Astrocyte (in vitro differentiated cells and primary cell): ENCODE data around the gene FAM8A1. TPM values are rescaled to one million over a fixed set of nuclear protein-coding genes. Genes with fewer than 3 reads are reported as not detected.

ENCODE experiments used
- DNase-seq: peaks from one replicate; pipeline ENCODE4 v3.0.0-alpha.2; 2010; ENCODE audit warnings: low read depth
- FAIRE-seq: peaks from 2 replicates; lab custom pipeline; 2011; peaks lifted over from hg19 to GRCh38; lab: Jason Lieb, UNC
- H2AFZ ChIP-seq: 2 replicates; pipeline ENCODE4 v1.6.0; 2012; ENCODE audit warnings: low read depth, low read length, inconsistent platforms
- H3K27ac ChIP-seq: 2 replicates; pipeline ENCODE4 v1.5.1; 2011; ENCODE audit warnings: low read depth, low read length, inconsistent platforms
- H3K27me3 ChIP-seq: 2 replicates; pipeline ENCODE4 v1.6.0; 2011; ENCODE audit warnings: low read length, inconsistent platforms; ENCODE audit not compliant: insufficient read depth
- H3K36me3 ChIP-seq: 2 replicates; pipeline ENCODE4 v1.5.1; 2011; ENCODE audit warnings: low read length, inconsistent platforms; ENCODE audit not compliant: insufficient read depth
- H3K4me1 ChIP-seq: 2 replicates; pipeline ENCODE4 v1.5.1; 2011; ENCODE audit warnings: low read length, inconsistent platforms; ENCODE audit not compliant: insufficient read depth
- H3K4me2 ChIP-seq: 2 replicates; pipeline ENCODE4 v1.6.0; 2012; ENCODE audit warnings: low read length, inconsistent platforms
- H3K4me3 ChIP-seq: 2 replicates; pipeline ENCODE4 v1.5.1; 2011; ENCODE audit warnings: low read depth, mild to moderate bottlenecking, low read length, inconsistent platforms; ENCODE audit not compliant: insufficient read depth
- H3K79me2 ChIP-seq: 2 replicates; pipeline ENCODE4 v1.6.0; 2012; ENCODE audit warnings: mild to moderate bottlenecking, low read length, inconsistent platforms; ENCODE audit not compliant: insufficient read depth
- H3K9ac ChIP-seq: 2 replicates; pipeline ENCODE4 v1.6.0; 2012; ENCODE audit warnings: mild to moderate bottlenecking, low read length, inconsistent platforms
- H3K9me3 ChIP-seq: 2 replicates; pipeline ENCODE4 v1.5.1; 2012; ENCODE audit warnings: low read depth, mild to moderate bottlenecking, low read length, inconsistent platforms; ENCODE audit not compliant: insufficient read depth
- H4K20me1 ChIP-seq: 2 replicates; pipeline ENCODE4 v1.6.0; 2012; ENCODE audit warnings: low read length, inconsistent platforms; ENCODE audit not compliant: insufficient read depth
- H3K27ac Mint-ChIP-seq: one replicate; pipeline ENCODE4 v1.8.0; 2021; ENCODE audit warnings: mild to moderate bottlenecking, mixed read lengths; ENCODE audit not compliant: unreplicated experiment
- H3K27me3 Mint-ChIP-seq: one replicate; pipeline ENCODE4 v1.8.0; 2021; ENCODE audit warnings: low read depth, mixed read lengths; ENCODE audit not compliant: unreplicated experiment
- H3K36me3 Mint-ChIP-seq: one replicate; pipeline ENCODE4 v1.8.0; 2021; ENCODE audit warnings: low read depth, mixed read lengths; ENCODE audit not compliant: unreplicated experiment
- H3K4me1 Mint-ChIP-seq: one replicate; pipeline ENCODE4 v1.8.0; 2021; ENCODE audit warnings: low read depth, mixed read lengths; ENCODE audit not compliant: unreplicated experiment
- H3K4me3 Mint-ChIP-seq: one replicate; pipeline ENCODE4 v1.8.0; 2021; ENCODE audit warnings: mild to moderate bottlenecking, moderate library complexity, mixed read lengths; ENCODE audit not compliant: unreplicated experiment
- H3K9me3 Mint-ChIP-seq: one replicate; pipeline ENCODE4 v1.8.0; 2021; ENCODE audit warnings: mild to moderate bottlenecking, mixed read lengths; ENCODE audit not compliant: unreplicated experiment
- EZH2 ChIP-seq: IDR thresholded peaks from 2 replicates; pipeline ENCODE4 v1.6.1; 2012; ENCODE audit warnings: mild to moderate bottlenecking, low read length, inconsistent platforms; ENCODE audit not compliant: insufficient read depth
- total RNA-seq: library from RNA; stranded (reverse); gene quantifications from 2 replicates; pipeline ENCODE4 v1.2.1, GENCODE V29; 2021
- TF ChIP-seq, protein P1 (sequence below): IDR thresholded peaks from 2 replicates; pipeline ENCODE4 v1.5.1; 2011; ENCODE audit warnings: low read depth, mild to moderate bottlenecking, inconsistent platforms, low read length, moderate library complexity; ENCODE audit not compliant: insufficient read depth

The FAM8A1 gene
- total RNA-seq, 1 donor from 2014 or later = 17.9 TPM

DNA sequence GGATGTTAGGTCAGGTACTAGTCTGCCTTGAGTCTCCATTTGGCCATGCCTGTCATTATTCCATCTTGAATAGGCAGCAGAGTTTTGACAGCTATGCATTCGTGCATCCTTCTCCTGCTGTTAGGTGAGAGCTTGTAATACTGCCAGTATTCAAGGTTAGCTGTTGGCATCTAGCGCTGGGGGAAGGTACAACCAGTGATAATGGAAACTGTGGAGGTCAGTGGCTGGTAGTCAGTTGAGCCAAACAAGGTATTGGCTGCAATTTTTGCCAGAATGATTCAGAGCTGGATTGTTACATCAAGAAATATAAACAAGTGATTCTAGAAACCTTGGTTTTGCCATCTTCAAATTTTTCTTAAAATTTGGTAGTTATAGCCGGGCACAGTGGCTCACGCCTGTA is 6.5 kb downstream of the FAM8A1 start:
- Mint-ChIP-seq H3K9me3 (no peaks in the 10 kb centered on the region), H3K36me3 (no peaks in the 10 kb centered on the region), H3K4me1 (no peaks in the 10 kb centered on the region), H3K27me3 (no peaks in the 10 kb centered on the region), H3K27ac (no peak overlapping the region), H3K4me3 (no peak overlapping the region)
- no peaks in the 10 kb centered on the region for H3K9me3 ChIP-seq
- no peak for TF ChIP-seq EZH2
- TF ChIP-seq, protein P1, sequence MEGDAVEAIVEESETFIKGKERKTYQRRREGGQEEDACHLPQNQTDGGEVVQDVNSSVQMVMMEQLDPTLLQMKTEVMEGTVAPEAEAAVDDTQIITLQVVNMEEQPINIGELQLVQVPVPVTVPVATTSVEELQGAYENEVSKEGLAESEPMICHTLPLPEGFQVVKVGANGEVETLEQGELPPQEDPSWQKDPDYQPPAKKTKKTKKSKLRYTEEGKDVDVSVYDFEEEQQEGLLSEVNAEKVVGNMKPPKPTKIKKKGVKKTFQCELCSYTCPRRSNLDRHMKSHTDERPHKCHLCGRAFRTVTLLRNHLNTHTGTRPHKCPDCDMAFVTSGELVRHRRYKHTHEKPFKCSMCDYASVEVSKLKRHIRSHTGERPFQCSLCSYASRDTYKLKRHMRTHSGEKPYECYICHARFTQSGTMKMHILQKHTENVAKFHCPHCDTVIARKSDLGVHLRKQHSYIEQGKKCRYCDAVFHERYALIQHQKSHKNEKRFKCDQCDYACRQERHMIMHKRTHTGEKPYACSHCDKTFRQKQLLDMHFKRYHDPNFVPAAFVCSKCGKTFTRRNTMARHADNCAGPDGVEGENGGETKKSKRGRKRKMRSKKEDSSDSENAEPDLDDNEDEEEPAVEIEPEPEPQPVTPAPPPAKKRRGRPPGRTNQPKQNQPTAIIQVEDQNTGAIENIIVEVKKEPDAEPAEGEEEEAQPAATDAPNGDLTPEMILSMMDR = no peak
- H3K9ac ChIP-seq = no peak overlapping the region
- H3K4me3 ChIP-seq = no peak overlapping the region
- no peaks in the 10 kb centered on the region for H3K27me3 ChIP-seq
- H3K36me3 ChIP-seq = peaks cover 8% of the 10 kb centered on the region
- H3K4me1 ChIP-seq = no peaks in the 10 kb centered on the region
- no peak overlapping the region for H3K27ac ChIP-seq
- FAIRE-seq (no peak), DNase-seq (no peak)
- peaks cover 7% of the 10 kb centered on the region for H3K79me2 ChIP-seq
- H4K20me1 ChIP-seq = no peaks in the 10 kb centered on the region
- no peak overlapping the region for H2AFZ ChIP-seq
- no peak overlapping the region for H3K4me2 ChIP-seq

DNA sequence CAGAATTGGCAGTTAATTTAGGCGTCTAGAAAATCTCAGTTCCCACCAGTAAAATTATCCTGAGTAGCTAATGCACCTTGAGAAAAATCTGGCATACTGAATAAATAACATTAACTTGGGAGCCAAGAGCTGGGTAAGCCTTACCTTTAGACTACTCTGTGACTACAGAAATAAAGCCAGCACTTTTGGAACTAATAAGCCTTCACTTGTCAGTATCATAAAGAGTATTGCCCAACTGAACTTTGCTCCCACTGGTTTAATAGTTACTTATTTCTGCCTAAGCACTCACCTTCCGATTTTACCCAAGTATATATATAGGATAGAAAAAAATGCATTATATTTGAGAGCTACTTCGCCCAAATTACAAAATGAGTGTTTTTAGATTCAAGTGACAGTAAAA is 10.7 kb downstream of the FAM8A1 start:
- peaks cover 11% of the 10 kb centered on the region for H3K36me3 ChIP-seq

DNA sequence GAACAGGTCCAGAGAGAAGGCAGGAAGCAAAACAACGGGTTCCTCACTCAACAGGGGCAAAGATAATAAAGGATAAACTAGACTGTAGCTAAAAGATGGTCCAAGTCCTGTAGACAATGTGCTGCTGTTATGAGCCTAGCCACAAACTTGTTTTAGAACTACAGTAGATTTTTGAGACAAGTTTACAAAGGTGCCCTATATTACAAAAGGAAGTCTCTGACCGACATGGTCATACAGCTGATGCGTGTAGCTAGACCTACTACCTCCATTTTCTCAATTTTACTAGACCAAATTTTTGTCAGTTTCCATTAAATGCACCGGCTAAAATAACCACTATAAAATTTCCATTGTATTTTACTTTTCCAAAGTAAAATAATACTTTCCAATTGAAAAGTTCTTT is 11.9 kb downstream of the FAM8A1 start:
- H3K4me3 Mint-ChIP-seq = no peak overlapping the region
- Histone ChIP-seq H3K79me2 (no peaks in the 10 kb centered on the region), H3K4me1 (no peaks in the 10 kb centered on the region), H3K36me3 (peaks cover 18% of the 10 kb centered on the region), H3K27ac (no peak overlapping the region), H3K9me3 (no peaks in the 10 kb centered on the region), H2AFZ (no peak overlapping the region), H3K27me3 (no peaks in the 10 kb centered on the region), H3K4me2 (no peak overlapping the region), H4K20me1 (no peaks in the 10 kb centered on the region), H3K4me3 (no peak overlapping the region), H3K9ac (no peak overlapping the region)
- FAIRE-seq = no peak
- H3K9me3 Mint-ChIP-seq = no peaks in the 10 kb centered on the region
- no peaks in the 10 kb centered on the region for H3K4me1 Mint-ChIP-seq
- DNase-seq = no peak
- no peak for TF ChIP-seq EZH2
- TF ChIP-seq, protein P1 = no peak
- H3K27ac Mint-ChIP-seq = no peak overlapping the region
- H3K36me3 Mint-ChIP-seq = no peaks in the 10 kb centered on the region
- no peaks in the 10 kb centered on the region for H3K27me3 Mint-ChIP-seq

More for the DNA sequence above, 10.7 kb downstream of the FAM8A1 start:
- H3K4me1 Mint-ChIP-seq = no peaks in the 10 kb centered on the region
- no peak overlapping the region for H3K4me2 ChIP-seq
- no peaks in the 10 kb centered on the region for H3K79me2 ChIP-seq
- no peak overlapping the region for H3K4me3 ChIP-seq
- TF ChIP-seq, protein P1 = no peak
- no peak for TF ChIP-seq EZH2
- H3K36me3 Mint-ChIP-seq = no peaks in the 10 kb centered on the region
- no peaks in the 10 kb centered on the region for H3K9me3 ChIP-seq
- no peak overlapping the region for H3K27ac Mint-ChIP-seq
- no peaks in the 10 kb centered on the region for H3K27me3 ChIP-seq
- DNase-seq (no peak), FAIRE-seq (no peak)
- H3K27ac ChIP-seq = no peak overlapping the region
- H3K9ac ChIP-seq = no peak overlapping the region
- no peaks in the 10 kb centered on the region for H3K4me1 ChIP-seq
- no peaks in the 10 kb centered on the region for H3K9me3 Mint-ChIP-seq
- no peak overlapping the region for H3K4me3 Mint-ChIP-seq
- H2AFZ ChIP-seq = no peak overlapping the region
- H3K27me3 Mint-ChIP-seq = no peaks in the 10 kb centered on the region
- no peaks in the 10 kb centered on the region for H4K20me1 ChIP-seq
